GM13976 (cell line): ENCODE measurements around the gene PCP4.

Source experiments
- DNase-seq: peaks from one replicate; pipeline ENCODE4 v3.0.0; 2012; ENCODE audit warnings: low spot score
- in situ Hi-C: fragments of 300-500 bp; cut with MboI; formaldehyde crosslinking; loops from one replicate; pipeline ENCODE4 v1.12.0; 2022; ENCODE audit warnings: low sequenced_read_pairs, mixed read lengths, inconsistent platforms; ENCODE audit not compliant: unreplicated experiment
- TF ChIP-seq, protein P1 (sequence below): IDR thresholded peaks from 2 replicates; pipeline ENCODE4 v1.5.1; 2012; ENCODE audit warnings: borderline replicate concordance, mild to moderate bottlenecking; ENCODE audit not compliant: insufficient read depth; ENCODE audit errors: extremely low read depth, missing control alignments, control extremely low read depth

PCP4 gene

DNA sequence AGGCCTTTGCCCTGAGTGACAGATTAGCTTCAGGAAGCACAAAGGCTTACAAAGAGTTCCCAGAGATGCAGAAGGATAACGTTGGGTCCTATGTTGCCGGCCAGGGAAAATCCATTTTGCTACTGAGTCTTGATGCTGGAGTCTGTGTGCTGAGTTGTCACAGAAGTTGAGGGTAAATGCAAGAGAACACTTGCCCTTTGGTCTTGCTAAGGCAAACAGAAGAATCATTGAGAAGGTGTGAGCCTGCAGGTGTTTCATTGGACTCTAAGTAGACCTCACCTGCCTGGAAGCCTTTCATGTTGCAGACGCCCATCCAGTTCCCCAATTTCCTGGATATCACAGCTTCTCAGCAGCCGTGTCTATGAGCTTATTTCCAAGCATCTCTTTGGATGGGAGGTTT is 105.2 kb downstream of the PCP4 start:
- TF ChIP-seq, protein P1, sequence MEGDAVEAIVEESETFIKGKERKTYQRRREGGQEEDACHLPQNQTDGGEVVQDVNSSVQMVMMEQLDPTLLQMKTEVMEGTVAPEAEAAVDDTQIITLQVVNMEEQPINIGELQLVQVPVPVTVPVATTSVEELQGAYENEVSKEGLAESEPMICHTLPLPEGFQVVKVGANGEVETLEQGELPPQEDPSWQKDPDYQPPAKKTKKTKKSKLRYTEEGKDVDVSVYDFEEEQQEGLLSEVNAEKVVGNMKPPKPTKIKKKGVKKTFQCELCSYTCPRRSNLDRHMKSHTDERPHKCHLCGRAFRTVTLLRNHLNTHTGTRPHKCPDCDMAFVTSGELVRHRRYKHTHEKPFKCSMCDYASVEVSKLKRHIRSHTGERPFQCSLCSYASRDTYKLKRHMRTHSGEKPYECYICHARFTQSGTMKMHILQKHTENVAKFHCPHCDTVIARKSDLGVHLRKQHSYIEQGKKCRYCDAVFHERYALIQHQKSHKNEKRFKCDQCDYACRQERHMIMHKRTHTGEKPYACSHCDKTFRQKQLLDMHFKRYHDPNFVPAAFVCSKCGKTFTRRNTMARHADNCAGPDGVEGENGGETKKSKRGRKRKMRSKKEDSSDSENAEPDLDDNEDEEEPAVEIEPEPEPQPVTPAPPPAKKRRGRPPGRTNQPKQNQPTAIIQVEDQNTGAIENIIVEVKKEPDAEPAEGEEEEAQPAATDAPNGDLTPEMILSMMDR = no peak
- no peak for DNase-seq
- in situ Hi-C loops = no loop called here

DNA sequence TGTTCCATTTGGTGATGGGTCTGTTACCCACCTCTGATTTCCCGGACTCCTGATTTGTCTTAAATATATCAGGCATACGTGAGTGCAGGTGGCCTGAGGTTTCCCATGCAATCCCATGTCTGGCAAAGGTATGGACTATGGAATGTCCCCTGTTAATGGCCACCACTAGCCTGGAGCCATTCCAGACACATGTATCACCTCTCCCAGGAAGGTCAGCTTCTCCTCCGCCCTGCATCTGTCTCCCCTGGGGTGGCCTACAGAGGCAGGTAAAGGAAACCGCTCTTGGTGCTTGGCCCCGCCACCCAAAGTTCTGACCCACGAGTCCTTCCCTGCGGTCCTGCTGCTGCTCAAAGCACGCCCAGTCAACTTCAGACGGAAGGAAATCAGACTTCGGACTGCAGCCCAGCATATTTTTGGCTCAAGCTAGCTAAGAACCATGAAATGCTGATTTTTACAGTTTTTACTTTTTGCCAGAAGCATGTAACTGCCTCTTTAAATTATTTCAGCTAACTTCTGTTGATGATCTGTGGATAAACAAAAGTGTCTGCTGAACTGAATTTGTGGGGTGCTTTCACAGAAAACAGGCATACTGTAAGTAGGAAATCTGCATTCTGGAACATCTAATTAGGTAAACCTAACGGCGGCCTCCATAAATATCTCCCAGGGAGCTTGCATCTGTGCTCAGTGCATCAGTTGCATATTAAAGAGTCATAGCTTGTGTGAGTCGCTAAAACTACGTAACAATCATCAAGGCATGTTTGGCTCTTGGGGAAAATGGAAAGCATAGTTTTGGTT is 105.9 kb downstream of the PCP4 start:
- in situ Hi-C loops = no loop called here
- DNase-seq = no peak
- TF ChIP-seq, protein P1 = no peak

DNA sequence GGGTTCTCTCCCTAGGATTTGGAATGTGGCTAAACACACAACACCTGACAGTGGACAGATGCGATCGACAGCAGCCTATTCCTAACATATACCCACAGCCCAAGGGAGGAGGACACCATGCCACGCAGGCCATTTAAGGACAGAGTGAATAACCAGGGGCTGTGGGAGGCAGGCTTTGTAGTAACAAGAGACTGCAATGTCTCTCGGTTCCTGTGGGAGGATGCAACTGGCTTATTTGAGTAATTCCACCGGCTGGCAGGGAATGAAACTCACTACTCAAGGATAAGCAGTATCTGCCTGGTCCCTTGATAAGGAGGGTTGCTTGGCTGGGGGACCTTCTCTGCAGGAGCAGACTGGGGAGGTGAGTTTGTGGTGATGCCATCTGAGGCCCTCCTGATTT is 109.6 kb downstream of the PCP4 start:
- TF ChIP-seq, protein P1 = no peak
- in situ Hi-C loops = no loop called here
- DNase-seq = no peak
